ENCODE data around the gene STX17. TPM values are rescaled to one million over a fixed set of nuclear protein-coding genes. Genes with fewer than 3 reads are reported as not detected.

STX17 gene
- total RNA-seq: 14.8 and 18.6 TPM in 2 replicates

GRCh38 chr9:99906403-99907207 is at the start of gene STX17:
STX17 (plus strand) TSS chr9:99906654; CDS start chr9:99915240, 8,586 bp downstream.

Other genes with a start within 250 kb of the STX17 start
- 0.30 and 0.46 TPM in 2 replicates for gene NR4A3, start 84.8 kb upstream of the STX17 start, total RNA-seq
- gene ERP44, start 192.3 kb downstream of the STX17 start, total RNA-seq: 19.0 and 21.4 TPM in 2 replicates
- 31.4 and 32.4 TPM in 2 replicates for gene INVS, start 192.6 kb downstream of the STX17 start, total RNA-seq

All from smooth muscle cell of the umbilical artery (primary cell).